ENCODE results near the gene RNF222.

GRCh38 chr17:8408371-8408770, 10.7 kb upstream of the RNF222 start:
- TF ChIP-seq, protein P1, sequence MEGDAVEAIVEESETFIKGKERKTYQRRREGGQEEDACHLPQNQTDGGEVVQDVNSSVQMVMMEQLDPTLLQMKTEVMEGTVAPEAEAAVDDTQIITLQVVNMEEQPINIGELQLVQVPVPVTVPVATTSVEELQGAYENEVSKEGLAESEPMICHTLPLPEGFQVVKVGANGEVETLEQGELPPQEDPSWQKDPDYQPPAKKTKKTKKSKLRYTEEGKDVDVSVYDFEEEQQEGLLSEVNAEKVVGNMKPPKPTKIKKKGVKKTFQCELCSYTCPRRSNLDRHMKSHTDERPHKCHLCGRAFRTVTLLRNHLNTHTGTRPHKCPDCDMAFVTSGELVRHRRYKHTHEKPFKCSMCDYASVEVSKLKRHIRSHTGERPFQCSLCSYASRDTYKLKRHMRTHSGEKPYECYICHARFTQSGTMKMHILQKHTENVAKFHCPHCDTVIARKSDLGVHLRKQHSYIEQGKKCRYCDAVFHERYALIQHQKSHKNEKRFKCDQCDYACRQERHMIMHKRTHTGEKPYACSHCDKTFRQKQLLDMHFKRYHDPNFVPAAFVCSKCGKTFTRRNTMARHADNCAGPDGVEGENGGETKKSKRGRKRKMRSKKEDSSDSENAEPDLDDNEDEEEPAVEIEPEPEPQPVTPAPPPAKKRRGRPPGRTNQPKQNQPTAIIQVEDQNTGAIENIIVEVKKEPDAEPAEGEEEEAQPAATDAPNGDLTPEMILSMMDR (IDR thresholded peaks at IDR 0.05): peak in 1 of 6 experiments; percentile 28
- TF ChIP-seq POLR2A (IDR thresholded peaks at IDR 0.05): no peak

Measured in esophagus squamous epithelium (tissue), 4 donors.